ENCODE results near the gene VOPP1. TPM values are rescaled to one million over a fixed set of nuclear protein-coding genes. Genes with fewer than 3 reads are reported as not detected.

VOPP1 gene
- total RNA-seq, 1 donor from 2014 or later = 90.6 TPM

DNA sequence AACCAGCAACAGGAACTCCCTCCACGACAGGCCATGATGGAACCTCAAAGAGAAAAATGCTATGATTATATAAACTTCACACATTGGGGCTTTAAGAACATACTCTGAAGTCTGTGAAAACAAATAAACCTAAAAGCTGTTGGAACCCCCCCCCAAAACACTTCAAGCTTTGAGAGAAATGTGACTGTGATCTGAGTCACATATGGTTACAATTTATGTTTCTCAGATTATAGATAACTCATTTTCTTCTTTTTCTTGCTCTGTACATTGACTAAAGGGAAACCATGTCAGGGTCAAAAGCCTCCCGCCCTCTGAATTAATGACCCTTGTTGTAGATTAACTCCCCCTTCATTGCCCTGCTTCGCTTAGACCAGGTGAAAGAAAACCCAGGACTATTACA, 15.8 kb downstream of the VOPP1 start:
- no peak for DNase-seq
- H3K36me3 Mint-ChIP-seq (ENCODE audit: low read depth) = peaks cover 40% of the 10 kb centered on the region
- intact Hi-C loops (cut with micrococcal nuclease) = no loop called here

DNA sequence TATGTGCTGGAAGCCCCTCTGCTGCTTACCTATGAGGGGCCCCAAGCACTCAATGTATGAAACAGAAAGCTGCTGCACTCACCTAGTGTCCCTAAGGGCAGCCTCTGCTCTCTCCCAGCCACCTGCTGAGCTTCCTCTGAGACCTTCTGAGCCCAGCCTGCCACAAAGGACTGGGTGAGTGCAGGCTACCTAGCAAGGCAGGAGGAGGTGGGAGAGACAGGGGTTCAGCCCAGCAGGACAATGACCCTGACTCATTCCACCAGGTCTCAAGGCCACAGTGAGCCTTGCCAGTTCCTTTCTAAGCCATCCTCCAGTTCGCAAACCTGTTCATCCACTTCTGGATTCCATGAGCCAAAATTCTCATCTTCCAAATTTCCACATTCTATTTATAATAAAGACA, 16.3 kb downstream of the VOPP1 start:
- Mint-ChIP-seq H3K9me3 (no peaks in the 10 kb centered on the region), H3K4me1 (peaks cover 83% of the 10 kb centered on the region), H3K36me3 (ENCODE audit: low read depth) (peaks cover 39% of the 10 kb centered on the region), H3K27ac (peak overlapping the region; percentile 50), H3K27me3 (no peaks in the 10 kb centered on the region), H3K4me3 (peak overlapping the region; percentile 18)
- DNase-seq = no peak
- intact Hi-C loops (cut with micrococcal nuclease) = no loop called here

More for the DNA sequence above, 15.8 kb downstream of the VOPP1 start:
- no peaks in the 10 kb centered on the region for H3K9me3 Mint-ChIP-seq
- no peaks in the 10 kb centered on the region for H3K27me3 Mint-ChIP-seq
- peaks cover 84% of the 10 kb centered on the region for H3K4me1 Mint-ChIP-seq
- peak overlapping the region; percentile 89 for H3K27ac Mint-ChIP-seq
- peak overlapping the region; percentile 18 for H3K4me3 Mint-ChIP-seq

DNA sequence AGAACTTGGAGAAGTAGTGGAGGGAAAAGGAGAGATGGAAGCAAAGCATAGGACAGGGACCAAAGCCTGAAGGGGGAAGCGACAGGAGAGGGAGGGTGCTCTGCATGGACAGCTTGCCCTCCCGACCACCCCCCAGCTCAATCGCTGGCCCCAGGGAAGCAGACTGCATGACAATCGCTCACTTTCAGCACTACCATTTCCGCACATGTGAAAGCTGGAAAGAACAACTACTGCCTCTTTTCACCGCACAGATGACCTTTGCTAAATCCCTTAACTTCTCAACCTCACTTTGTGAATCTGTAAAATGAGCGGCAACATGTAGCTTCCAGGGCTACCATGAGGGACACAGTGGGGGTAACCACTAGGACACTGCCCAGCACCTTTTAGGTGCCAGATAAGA, 17.1 kb downstream of the VOPP1 start:
- Mint-ChIP-seq H3K27ac (peak overlapping the region; percentile 12), H3K4me3 (no peak overlapping the region), H3K4me1 (peaks cover 74% of the 10 kb centered on the region), H3K27me3 (no peaks in the 10 kb centered on the region), H3K9me3 (no peaks in the 10 kb centered on the region), H3K36me3 (ENCODE audit: low read depth) (peaks cover 32% of the 10 kb centered on the region)
- DNase-seq = no peak
- intact Hi-C loops (cut with micrococcal nuclease) = no loop called here

DNA sequence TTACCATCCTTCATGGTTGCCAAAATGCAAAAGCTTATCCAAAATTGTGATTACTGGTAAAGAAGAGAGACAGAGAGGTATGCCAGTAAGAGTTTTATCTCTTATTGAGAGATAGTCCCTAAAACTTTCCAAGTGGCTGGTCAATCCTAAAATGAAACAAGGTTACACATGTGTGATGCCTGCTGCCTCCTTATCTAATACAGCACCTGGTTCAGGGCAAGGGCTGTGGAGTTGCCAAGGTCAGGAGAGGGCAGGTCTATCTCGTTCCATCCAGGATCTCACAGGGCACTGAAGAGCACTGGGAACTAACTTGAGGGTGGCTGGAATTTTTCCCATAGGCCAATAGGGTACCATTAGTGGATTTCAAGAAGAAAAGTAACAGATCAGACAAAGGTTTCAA, 18.3 kb downstream of the VOPP1 start:
- Mint-ChIP-seq H3K36me3 (ENCODE audit: low read depth) (peaks cover 31% of the 10 kb centered on the region), H3K27ac (peak overlapping the region; percentile 81), H3K4me3 (no peak overlapping the region), H3K27me3 (no peaks in the 10 kb centered on the region), H3K4me1 (peaks cover 75% of the 10 kb centered on the region), H3K9me3 (no peaks in the 10 kb centered on the region)
- no peak for DNase-seq
- intact Hi-C loops (cut with micrococcal nuclease) = no loop called here

DNA sequence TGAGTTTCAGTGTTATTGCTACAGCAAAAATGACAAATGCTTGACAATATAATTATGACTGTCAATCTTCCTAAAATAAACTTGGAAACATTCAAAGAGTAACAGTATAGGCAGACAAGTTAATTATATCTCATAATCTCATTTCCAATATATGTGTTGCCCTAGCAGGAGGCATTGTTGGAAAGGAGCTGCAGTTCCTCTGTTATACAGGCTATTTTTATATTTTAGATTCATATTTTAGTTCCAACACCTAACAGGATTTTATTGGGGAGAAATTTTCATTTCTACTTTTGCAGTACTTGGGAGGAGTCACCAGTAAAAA, 19.3 kb downstream of the VOPP1 start:
- Mint-ChIP-seq H3K27ac (no peak overlapping the region), H3K36me3 (ENCODE audit: low read depth) (peaks cover 31% of the 10 kb centered on the region), H3K4me1 (peaks cover 78% of the 10 kb centered on the region), H3K9me3 (no peaks in the 10 kb centered on the region), H3K27me3 (no peaks in the 10 kb centered on the region), H3K4me3 (no peak overlapping the region)
- DNase-seq = no peak
- intact Hi-C loops (cut with micrococcal nuclease) = no loop called here

DNA sequence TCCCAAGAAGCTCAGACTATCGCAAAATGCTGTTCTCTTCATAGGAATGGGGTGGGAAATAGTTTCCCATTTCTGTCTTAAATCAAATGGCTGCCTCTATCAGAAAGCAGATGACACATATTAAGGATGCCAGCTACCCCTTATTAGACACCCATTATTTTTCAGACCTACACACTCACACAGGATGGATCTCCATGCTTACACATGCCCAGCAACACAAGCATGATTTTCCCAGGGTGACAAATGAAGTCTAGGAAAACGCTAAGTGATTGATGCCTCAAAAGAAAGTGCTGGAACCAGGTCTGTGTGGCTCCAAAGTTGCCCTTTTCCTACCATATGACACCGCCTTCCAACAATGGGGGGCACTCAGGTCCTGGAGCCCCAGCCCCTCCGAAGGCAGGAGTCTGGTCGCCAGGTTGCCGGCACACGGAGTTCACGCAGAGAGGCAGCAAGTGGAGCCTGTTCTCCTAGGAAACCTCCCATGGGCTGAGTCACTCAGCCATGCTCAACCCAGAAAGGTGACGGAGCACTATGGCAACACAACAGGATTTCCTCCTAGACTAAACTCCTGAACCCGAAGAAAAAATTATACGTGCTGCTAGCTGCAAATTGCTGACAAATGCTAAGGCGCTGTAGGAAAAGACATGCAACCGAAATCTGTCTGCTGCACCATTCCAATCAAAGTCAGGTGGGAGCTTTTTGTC, 19.8 kb downstream of the VOPP1 start:
- no peak for DNase-seq
- peaks cover 77% of the 10 kb centered on the region for H3K4me1 Mint-ChIP-seq
- no peaks in the 10 kb centered on the region for H3K27me3 Mint-ChIP-seq
- intact Hi-C loops (cut with micrococcal nuclease) = no loop called here
- H3K9me3 Mint-ChIP-seq = no peaks in the 10 kb centered on the region
- H3K4me3 Mint-ChIP-seq = no peak overlapping the region
- peaks cover 32% of the 10 kb centered on the region for H3K36me3 Mint-ChIP-seq (ENCODE audit: low read depth)
- no peak overlapping the region for H3K27ac Mint-ChIP-seq

DNA sequence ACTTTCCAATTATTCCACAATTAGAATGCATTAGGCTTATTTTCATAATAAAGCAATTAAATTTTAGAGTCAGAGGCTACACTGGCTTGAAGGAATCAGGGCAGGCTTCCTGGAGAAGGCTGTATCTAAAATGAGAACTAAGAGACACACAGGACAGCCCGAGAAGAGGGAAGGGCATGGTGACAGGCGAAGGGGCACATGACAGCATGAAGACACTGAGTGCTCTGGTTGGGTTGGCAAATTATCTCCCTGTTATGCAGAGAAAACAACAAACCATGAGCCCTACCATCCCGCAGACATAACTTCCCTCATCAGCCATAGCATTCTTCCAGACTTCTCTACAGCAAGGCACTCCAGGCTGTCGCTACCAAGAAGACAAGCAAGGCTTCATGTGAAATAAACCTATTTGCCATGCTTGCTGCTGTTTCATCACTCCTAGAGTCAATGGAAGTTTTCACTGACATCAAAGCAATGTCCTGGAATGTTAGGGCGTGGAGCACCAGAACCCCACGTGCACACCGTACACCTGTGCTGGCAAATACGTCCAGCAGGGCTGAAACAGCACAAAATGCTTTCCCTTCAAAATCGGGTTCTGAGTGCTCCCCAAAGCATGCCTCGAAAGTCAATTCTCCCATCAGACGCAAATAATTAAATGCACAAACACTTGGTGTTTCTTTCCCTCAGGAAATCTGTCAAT, 21.3 kb downstream of the VOPP1 start:
- DNase-seq = no peak
- intact Hi-C loops (cut with micrococcal nuclease) = no loop called here
- Mint-ChIP-seq H3K4me3 (no peak overlapping the region), H3K9me3 (no peaks in the 10 kb centered on the region), H3K27me3 (no peaks in the 10 kb centered on the region), H3K27ac (no peak overlapping the region), H3K4me1 (peaks cover 75% of the 10 kb centered on the region), H3K36me3 (ENCODE audit: low read depth) (peaks cover 33% of the 10 kb centered on the region)

DNA sequence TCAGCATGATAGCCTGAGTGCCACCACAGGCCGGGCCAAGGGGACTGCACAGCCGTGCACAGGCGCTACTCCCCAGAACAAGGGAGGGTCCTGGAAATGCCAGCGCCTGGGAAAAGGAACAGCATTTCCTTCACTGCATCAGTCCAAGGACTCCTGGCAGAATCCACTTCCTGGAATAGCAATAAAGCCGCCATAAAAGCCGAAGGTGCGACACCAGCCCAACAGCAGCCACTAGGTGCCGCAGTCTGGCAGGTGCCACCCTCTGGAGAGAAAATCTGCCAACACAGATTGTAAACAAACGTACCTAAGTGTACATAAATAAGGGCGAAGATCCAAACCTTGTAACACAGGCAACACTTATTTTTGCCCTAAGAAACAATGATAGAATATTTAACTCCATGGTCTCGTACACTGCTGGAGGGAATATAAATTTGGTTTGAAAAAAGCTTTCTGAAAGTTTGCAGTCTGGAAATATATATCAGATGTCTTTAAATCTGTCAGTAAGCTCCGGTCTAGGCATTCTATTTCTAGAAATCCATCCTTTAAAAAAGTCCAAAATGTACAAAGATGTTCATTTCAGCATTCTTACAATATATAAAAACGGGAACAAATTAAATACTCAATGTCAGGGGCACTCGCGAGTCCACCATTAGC, 22.2 kb downstream of the VOPP1 start:
- DNase-seq = no peak
- Mint-ChIP-seq H3K4me3 (no peak overlapping the region), H3K27me3 (no peaks in the 10 kb centered on the region), H3K9me3 (no peaks in the 10 kb centered on the region), H3K27ac (no peak overlapping the region), H3K36me3 (ENCODE audit: low read depth) (peaks cover 28% of the 10 kb centered on the region), H3K4me1 (peaks cover 73% of the 10 kb centered on the region)
- intact Hi-C loops (cut with micrococcal nuclease) = no loop called here

DNA sequence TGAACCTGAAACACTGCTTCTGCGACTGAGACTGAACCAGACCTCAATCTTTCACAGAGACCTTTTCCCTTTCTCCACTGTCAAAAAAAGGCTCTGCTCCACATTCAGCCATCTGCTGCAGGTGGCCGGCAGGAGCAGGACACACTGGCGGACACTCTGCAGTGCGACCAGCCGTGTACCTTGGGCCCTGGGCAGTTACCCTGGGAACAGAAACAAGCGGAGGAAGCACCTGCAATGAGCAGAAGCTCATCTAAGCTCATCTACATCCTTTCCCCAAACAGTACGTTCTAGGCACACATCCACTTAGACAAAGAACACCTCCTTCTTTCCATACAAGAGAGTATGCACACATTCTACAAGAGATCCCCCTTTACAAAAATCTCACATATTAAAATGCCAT, 22.8 kb downstream of the VOPP1 start:
- intact Hi-C loops (cut with micrococcal nuclease) = no loop called here
- DNase-seq = no peak
- Mint-ChIP-seq H3K4me1 (peaks cover 72% of the 10 kb centered on the region), H3K27me3 (no peaks in the 10 kb centered on the region), H3K9me3 (no peaks in the 10 kb centered on the region), H3K36me3 (ENCODE audit: low read depth) (peaks cover 26% of the 10 kb centered on the region), H3K27ac (peak overlapping the region; percentile 37), H3K4me3 (no peak overlapping the region)

DNA sequence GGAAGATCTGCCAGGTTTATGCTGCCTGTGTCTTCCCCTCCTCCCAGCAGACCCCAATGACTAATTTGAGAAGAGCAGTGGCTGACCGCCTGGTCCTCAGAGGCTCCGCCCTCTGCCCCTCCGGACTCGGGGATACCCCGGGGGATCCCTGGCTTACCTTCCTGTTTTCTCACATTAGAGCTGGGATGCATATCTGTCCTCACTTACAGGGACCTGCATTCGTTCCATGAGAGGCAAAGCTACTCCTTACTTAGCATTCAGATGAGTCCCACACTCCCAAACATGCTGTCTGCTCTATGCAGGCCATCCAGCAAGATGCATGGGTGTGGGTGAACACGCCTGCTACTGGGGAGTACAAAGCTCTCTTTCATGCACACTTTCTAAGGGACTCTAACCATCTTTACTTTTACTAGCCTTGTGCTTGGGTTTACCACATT, 24.0 kb downstream of the VOPP1 start:
- Mint-ChIP-seq H3K27me3 (no peaks in the 10 kb centered on the region), H3K27ac (no peak overlapping the region)

DNA sequence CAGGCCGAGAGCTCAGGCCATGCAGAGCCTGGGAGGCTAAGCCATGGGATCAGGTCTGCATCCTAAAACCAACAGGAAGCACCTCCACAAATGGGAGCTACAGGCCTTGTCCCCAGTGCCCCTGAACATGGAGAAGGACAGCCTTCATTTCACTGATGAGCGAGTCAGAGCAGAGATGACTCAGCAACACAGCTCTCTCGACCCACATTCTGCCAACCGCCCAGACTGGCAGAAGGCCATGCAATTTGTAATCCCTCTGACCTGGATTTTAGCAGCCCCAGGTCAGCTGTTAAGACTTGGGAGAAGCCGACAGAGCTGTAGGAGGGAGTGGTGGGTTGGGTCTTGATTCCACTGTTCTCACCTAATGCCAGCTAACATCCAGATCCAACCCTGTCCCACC, 25.5 kb downstream of the VOPP1 start:
- DNase-seq = no peak
- Mint-ChIP-seq H3K27ac (no peak overlapping the region), H3K4me3 (no peak overlapping the region), H3K9me3 (no peaks in the 10 kb centered on the region), H3K27me3 (no peaks in the 10 kb centered on the region), H3K36me3 (ENCODE audit: low read depth) (peaks cover 28% of the 10 kb centered on the region), H3K4me1 (peaks cover 60% of the 10 kb centered on the region)
- intact Hi-C loops (cut with micrococcal nuclease) = no loop called here

More for the DNA sequence above, 24.0 kb downstream of the VOPP1 start:
- intact Hi-C loops (cut with micrococcal nuclease) = no loop called here
- Mint-ChIP-seq H3K4me3 (no peak overlapping the region), H3K36me3 (ENCODE audit: low read depth) (peaks cover 28% of the 10 kb centered on the region), H3K9me3 (no peaks in the 10 kb centered on the region), H3K4me1 (peaks cover 69% of the 10 kb centered on the region)
- DNase-seq = no peak

DNA sequence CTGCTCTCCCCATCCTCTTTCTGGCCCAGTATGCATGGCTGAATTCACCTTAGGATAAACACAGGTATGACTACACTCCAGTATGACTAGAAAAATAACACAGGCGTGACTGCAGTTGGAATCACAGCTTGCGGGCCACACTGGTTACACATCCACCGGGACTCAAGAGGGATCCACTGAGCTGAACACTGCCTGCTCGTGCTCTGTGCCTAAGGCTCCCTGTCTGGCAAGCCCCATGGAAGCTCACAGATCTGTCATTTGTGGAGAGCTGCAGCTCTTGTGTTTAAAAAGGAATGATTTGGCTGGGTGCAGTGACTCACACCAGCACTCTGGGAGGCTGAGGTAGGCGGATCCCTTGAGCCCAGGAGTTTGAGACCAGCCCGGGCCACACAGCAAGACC, 26.8 kb downstream of the VOPP1 start:
- no peak for DNase-seq
- no peaks in the 10 kb centered on the region for H3K27me3 Mint-ChIP-seq
- H3K4me3 Mint-ChIP-seq = no peak overlapping the region
- peaks cover 29% of the 10 kb centered on the region for H3K36me3 Mint-ChIP-seq (ENCODE audit: low read depth)
- H3K27ac Mint-ChIP-seq = peak overlapping the region; percentile 11
- H3K4me1 Mint-ChIP-seq = peaks cover 62% of the 10 kb centered on the region
- intact Hi-C loops (cut with micrococcal nuclease) = no loop called here
- no peaks in the 10 kb centered on the region for H3K9me3 Mint-ChIP-seq

DNA sequence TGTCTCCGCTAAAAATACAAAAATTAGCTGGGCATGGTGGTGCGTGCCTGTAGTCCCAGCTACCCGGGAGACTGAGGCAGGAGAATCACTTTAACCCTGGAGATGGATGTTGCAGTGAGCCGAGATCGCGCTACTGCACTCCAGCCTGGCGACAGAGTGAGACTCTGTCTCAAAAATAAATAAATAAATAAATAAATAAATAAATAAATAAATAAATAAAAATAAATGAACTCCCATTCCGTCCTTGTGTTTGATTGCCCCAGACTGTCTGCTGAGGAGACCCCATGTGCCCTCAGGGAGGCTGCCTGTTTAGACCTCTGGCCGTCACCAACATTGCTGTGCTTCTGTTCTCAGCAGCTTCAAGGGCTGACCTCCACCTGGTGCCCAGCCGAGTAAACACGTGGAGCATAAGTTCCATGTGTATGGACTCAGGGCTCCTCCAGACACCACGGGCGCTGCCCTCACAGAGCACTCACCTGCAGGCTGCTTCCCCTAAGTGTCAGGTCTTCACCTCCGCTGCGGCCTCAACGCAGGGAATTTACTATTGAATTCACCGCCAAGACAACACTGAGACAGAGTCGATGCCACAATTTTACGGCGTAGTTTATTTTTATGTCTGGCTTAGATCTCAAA, 32.0 kb downstream of the VOPP1 start:
- no peak for DNase-seq
- H3K36me3 Mint-ChIP-seq (ENCODE audit: low read depth) = peaks cover 38% of the 10 kb centered on the region
- H3K4me3 Mint-ChIP-seq = no peak overlapping the region
- peak overlapping the region; percentile 45 for H3K27ac Mint-ChIP-seq
- H3K9me3 Mint-ChIP-seq = no peaks in the 10 kb centered on the region
- H3K4me1 Mint-ChIP-seq = peaks cover 61% of the 10 kb centered on the region
- no peaks in the 10 kb centered on the region for H3K27me3 Mint-ChIP-seq
- intact Hi-C loops (cut with micrococcal nuclease) = no loop called here

DNA sequence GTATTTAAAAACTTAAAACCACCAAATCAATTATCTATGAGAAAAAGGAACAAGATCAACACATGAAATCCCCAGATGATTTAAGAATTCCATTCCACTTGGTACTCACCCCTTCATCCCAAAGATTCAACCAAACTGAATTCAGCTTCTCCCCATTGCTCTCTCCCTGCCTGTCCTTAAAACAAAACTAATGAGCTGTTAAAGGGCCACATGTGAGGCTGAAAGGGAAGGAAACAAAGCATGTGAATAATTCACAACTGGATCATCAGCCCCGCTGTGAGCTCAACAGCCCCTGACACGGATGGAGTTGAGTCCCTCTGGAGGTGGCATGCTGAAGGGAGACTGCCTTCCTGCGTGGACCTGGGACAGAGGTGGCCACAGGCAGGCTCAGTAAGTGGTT, 32.9 kb downstream of the VOPP1 start:
- peaks cover 33% of the 10 kb centered on the region for H3K36me3 Mint-ChIP-seq (ENCODE audit: low read depth)

More for the DNA sequence above, 32.9 kb downstream of the VOPP1 start:
- DNase-seq = no peak
- H3K4me1 Mint-ChIP-seq = peaks cover 63% of the 10 kb centered on the region
- H3K9me3 Mint-ChIP-seq = no peaks in the 10 kb centered on the region
- no peak overlapping the region for H3K4me3 Mint-ChIP-seq
- intact Hi-C loops (cut with micrococcal nuclease) = no loop called here
- H3K27ac Mint-ChIP-seq = no peak overlapping the region
- H3K27me3 Mint-ChIP-seq = no peaks in the 10 kb centered on the region
